ENCODE measurements around the gene TEX14. TPM values are rescaled to one million over a fixed set of nuclear protein-coding genes. Genes with fewer than 3 reads are reported as not detected.

TEX14 gene
- total RNA-seq, 4 donors from 2014 or later: 0.11 to 2.3 (median 0.27) TPM

- Histone ChIP-seq H3K4me1 (no peaks in the 10 kb centered on the region), H3K4me3 (replicated peaks in 1 of 3) (no peak overlapping the region), H3K27me3 (no peaks in the 10 kb centered on the region), H3K36me3 (no peaks in the 10 kb centered on the region), H3K9me3 (no peaks in the 10 kb centered on the region), H3K27ac (no peak overlapping the region)
- 83 to 85% methylated on average over 5 of the region's 5 CpGs for WGBS, 2 donors
- TF ChIP-seq POLR2A (IDR thresholded peaks at IDR 0.05) (no peak), CTCF (IDR thresholded peaks at IDR 0.05) (no peak)
- intact Hi-C loops (cut with DNase I): no loop called here
- no peak for DNase-seq
Measured at GRCh38 chr17:58615768-58616659, 75.8 kb downstream of the TEX14 start.

- DNase-seq: no peak
- Histone ChIP-seq H3K4me3 (replicated peaks in 1 of 3) (no peak overlapping the region), H3K27me3 (no peaks in the 10 kb centered on the region), H3K4me1 (no peaks in the 10 kb centered on the region), H3K36me3 (no peaks in the 10 kb centered on the region), H3K9me3 (no peaks in the 10 kb centered on the region), H3K27ac (no peak overlapping the region)
- no peak for TF ChIP-seq CTCF (IDR thresholded peaks at IDR 0.05)
- WGBS, 2 donors: 32 to 46% methylated on average over 7 of the region's 7 CpGs
- intact Hi-C loops (cut with DNase I): no loop called here
Measured at GRCh38 chr17:58614859-58615459, 76.9 kb downstream of the TEX14 start.

- 90 to 94% methylated on average over 4 of the region's 4 CpGs for WGBS, 2 donors
- Histone ChIP-seq H3K36me3 (no peaks in the 10 kb centered on the region), H3K4me1 (no peaks in the 10 kb centered on the region), H3K9me3 (no peaks in the 10 kb centered on the region), H3K27me3 (no peaks in the 10 kb centered on the region), H3K27ac (no peak overlapping the region), H3K4me3 (replicated peaks in 1 of 3) (no peak overlapping the region)
- no peak for TF ChIP-seq CTCF (IDR thresholded peaks at IDR 0.05)
- no peak for TF ChIP-seq POLR2A (IDR thresholded peaks at IDR 0.05)
- DNase-seq: no peak
- intact Hi-C loops (cut with DNase I): no loop called here
Measured at GRCh38 chr17:58611331-58611730, 80.5 kb downstream of the TEX14 start.

- Histone ChIP-seq H3K36me3 (no peaks in the 10 kb centered on the region), H3K9me3 (no peaks in the 10 kb centered on the region), H3K27me3 (no peaks in the 10 kb centered on the region), H3K4me1 (no peaks in the 10 kb centered on the region), H3K4me3 (replicated peaks in 1 of 3) (no peak overlapping the region), H3K27ac (no peak overlapping the region)
- intact Hi-C loops (cut with DNase I): no loop called here
- DNase-seq: no peak
- 89% methylated on average over 4 of the region's 4 CpGs for WGBS, 2 donors
- TF ChIP-seq POLR2A (IDR thresholded peaks at IDR 0.05): no peak
- TF ChIP-seq CTCF (IDR thresholded peaks at IDR 0.05): no peak
Measured at GRCh38 chr17:58606934-58607333, 84.9 kb downstream of the TEX14 start.

GRCh38 chr17:58605986-58606385 is 85.9 kb downstream of the TEX14 start:
- H3K4me3 ChIP-seq (replicated peaks in 1 of 3): no peak overlapping the region
- no peak for DNase-seq
- no peak for TF ChIP-seq CTCF (IDR thresholded peaks at IDR 0.05)
- TF ChIP-seq POLR2A (IDR thresholded peaks at IDR 0.05): no peak
- H3K4me1 ChIP-seq: no peaks in the 10 kb centered on the region
- intact Hi-C loops (cut with DNase I): no loop called here
- H3K27ac ChIP-seq: no peak overlapping the region
- H3K36me3 ChIP-seq: no peaks in the 10 kb centered on the region
- H3K9me3 ChIP-seq: no peaks in the 10 kb centered on the region
- H3K27me3 ChIP-seq: no peaks in the 10 kb centered on the region
- WGBS, 2 donors: 87 to 88% methylated on average over 2 of the region's 2 CpGs
